GM19351 (cell line): ENCODE measurements around the gene RAD23B.

Experiments used
- ATAC-seq: cut with Tn5 transposase; IDR thresholded peaks from one replicate; pipeline ENCODE4 v1.9.1; 2021; ENCODE audit warnings: mild to moderate bottlenecking, moderate library complexity; ENCODE audit not compliant: unreplicated experiment

RAD23B gene

DNA sequence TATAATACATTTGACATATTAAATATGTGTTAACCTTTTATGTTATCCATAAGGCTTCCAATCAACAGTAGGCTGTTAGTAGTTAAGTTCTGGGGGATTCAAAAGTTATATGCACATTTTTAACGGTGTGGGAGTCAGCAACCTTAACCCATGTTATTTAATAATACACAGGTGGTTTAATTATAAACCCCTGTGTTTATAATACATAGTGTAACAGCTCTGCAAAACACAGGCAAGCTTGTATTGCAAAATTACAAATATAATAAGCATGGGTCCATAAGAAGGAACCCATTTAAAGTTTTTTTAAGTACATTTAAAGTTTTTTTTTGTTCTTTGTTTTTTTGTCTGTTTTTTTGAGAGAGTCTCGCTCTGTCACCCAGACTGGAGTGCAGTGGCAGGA is 14.5 kb upstream of the RAD23B start:
- ATAC-seq, result no peak

DNA sequence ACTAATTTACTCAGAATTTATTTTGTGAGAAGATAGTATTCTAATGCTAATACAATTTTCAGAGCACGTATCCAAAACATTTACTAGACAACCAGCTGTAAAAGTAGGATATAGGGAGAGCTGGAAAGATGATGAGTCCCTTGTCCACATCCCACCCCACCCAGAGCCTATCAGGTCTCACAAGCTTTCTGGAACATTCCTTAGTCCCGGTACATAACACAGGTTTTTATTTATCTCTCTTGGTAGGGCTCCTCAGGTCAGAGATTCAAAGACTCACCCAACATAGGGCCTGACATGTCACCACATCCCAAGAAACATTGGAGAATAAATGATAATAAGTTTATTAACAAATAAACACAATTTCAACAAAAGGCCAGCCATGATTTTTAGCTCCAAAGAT is 13.8 kb upstream of the RAD23B start:
- ATAC-seq, result no peak

DNA sequence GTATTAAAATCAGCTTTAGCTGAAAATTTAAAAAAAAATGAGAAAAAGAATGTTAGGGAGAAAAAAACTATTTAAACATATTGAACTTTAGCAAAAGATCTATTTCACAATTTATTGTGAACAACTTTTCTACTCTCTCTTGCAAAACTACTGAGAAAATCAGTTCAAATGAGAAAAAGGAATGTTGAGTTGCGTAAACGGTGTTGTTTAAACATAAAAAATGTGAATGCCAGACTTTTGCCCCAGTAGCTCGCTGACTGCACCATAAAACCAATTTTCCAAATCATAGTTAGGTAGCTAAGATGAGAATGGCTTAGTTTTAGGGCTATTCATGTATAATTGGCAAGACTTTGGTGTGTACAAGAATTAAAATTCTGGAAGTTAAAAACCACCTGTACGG is 13.4 kb upstream of the RAD23B start:
- ATAC-seq, result no peak

DNA sequence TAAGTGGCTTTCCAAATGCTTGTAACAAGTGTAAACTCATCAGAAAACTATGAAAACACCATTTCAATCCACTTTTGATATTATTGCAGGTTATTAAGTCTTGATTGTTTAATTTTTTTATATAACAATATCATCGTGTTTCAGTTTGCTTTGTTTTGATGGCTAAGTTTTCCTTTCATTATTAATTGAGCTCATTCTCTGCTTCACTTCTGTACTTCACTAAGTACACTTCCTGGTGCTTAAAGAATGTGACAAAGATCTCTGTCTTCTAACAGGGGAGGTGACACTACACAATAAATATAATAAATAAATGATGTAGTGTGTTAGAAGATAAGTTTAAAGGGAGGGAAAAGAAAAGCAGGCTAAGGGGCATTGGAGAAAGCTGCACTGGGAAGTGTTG is 13.0 kb upstream of the RAD23B start:
- ATAC-seq, result no peak

DNA sequence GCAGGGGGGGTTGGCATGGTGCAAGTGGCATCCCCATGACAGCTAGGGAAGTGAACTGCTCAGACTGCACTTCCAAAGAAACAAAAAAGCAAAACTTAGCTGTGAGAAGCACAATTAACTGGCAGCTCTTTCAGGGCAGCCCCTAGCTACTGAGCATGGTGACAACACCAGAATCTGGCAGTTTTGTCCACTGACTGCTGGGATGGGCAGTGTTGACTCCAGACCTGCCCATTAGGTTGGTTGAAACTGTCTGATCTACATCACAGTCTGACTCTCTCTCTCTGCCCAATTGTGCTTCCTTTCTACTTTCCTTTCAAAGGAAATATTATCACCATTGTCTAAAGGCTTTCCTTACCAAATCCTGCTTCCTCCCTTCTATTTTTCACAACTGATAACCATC is 12.5 kb upstream of the RAD23B start:
- ATAC-seq, result no peak

DNA sequence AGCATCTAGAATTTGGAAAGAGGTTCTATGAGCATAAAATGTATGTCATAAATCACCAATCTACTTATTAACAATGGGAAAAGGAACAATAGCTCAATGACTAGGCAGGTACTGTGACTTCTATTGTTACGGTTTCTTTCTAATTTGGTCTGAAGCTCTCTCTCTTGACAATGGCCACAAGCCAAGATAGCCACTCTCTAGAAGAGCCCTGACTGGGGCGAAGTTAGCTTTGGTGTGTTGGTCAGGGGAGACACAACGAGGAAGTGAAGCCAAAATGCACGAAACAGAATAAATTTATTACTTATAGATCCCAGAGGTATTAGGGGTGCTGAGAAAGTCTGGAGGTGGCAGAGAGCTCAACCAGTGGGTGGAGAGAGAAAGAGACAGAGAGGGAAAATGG is 9.4 kb upstream of the RAD23B start:
- ATAC-seq, result peak; percentile 33

DNA sequence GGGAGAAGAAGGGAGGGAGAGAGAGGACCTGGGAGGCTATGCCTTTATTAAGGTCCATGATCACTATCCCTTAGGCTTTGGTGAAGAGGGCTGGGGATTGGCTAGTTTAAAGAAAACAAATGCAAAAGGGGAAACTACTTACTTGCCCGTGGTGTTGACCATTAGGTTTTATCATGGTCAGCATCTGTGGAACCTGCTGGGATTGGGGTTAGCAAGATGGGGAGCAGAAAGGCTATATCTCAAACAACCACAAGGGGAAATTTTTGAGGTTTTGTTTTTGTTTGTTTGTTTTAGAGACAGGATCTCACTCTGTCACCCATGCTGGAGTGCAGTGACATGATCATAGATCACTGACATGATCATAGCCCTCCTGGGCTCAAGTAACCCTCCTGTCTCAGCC is 9.0 kb upstream of the RAD23B start:
- peak; percentile 72 for ATAC-seq

DNA sequence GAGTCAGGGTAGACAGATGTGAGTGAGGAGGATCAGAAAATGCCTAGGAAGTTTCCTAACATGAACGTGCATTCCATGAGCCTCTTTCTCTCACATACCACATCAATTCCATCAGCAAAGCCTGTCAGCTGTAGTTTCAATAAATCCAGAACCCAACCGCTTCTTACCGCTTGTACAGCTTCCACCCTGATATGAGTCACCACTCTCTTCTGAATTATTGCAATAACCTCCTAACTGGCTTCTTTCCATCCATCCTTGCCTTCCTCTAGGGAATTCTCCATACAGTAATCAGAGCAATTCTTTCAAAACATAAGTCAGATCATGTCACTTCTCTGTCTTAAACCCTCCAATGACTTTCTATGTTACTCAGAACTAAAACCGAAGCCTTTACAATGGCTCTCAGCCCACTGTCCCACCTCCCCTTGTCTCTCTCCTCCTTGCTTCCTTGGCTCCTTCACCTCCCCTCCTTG is 8.1 kb upstream of the RAD23B start:
- no peak for ATAC-seq

DNA sequence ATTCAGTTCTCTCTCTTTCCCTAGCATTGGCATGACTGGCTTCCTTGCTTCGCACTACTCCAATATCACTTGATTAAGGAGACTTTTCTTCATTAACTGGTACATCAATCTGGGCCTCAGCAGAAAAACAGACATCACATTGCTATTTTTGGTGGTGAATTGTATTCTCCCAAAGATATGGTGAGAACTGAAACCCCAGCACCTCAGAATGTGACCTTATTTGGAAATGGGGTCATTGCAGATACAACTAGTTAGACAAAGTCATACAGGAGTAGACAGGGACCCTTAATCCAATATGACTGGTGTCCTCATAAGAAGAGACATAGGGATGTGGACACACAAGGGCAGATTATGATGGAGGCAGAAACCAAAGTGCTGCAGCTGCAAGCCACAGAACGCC is 7.5 kb upstream of the RAD23B start:
- no peak for ATAC-seq

DNA sequence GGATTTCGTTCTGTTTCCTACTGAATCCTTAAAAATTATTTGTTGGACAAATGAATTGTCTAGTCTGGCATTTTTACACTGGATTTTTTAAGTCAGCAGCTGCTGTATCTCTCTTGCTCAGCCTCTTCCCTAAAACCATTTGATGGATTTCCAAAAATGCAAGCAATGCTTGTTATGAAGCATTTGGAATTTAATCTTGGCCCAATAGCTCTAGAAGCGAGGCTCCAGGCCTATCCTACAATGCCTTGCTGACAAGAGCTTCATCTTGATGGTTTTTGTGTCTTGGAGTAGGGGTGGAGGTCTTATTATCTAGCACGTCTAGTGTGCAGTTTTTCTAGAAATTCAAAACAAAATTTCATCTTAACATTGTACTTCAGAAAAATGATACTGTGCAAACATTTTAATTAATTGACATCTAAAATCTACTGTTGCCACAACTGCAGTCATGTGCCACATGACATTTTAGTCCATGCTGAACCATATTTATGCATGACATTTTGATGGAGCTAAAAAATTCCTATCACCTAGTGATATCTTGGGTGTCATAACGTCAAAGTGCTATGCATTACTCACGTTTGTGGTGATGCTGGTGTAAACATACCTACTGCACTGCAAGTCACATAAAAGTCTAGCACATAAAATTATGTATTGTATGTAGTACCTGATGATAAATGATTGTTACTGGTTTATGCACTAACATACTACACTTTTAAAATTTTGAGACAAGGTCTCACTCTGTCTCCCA is 5.9 kb upstream of the RAD23B start:
- ATAC-seq, result no peak

DNA sequence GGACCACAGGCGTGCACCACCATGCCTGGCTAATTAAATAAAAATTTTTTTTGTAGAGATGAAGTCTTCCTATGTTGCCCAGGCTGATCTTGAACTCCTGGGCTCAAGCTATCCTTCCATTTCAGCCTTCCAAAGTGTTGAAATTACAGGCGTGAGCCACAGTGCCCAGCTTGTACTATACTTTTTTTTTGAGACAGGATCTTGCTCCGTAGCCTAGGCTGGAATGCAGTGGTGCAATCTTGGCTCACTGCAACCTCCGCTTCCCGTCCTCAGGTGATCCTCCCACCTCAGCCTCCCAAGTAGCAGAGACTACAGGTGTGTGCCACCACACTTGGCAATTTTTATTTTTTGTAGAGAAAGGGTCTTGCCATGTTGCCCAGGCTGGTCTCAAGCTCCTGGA is 5.3 kb upstream of the RAD23B start:
- ATAC-seq, result no peak

DNA sequence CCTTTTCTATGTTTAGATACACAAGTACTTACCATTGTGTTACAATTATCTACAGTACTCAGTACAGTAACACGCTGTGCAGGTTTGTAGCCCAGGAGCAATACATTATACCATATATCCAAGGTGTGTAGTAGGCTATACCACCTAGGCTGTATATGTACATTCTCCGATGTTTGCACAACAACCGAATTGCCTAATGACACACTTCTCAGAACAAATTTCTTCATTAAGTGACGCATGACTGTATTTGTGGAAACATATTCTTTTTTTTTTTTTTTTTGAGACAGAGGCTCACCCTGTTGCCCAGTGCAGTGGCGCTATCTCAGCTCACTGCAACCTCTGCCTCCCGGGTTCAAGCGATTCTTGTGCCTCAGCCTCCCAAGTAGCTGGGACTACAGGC is 4.0 kb upstream of the RAD23B start:
- no peak for ATAC-seq

DNA sequence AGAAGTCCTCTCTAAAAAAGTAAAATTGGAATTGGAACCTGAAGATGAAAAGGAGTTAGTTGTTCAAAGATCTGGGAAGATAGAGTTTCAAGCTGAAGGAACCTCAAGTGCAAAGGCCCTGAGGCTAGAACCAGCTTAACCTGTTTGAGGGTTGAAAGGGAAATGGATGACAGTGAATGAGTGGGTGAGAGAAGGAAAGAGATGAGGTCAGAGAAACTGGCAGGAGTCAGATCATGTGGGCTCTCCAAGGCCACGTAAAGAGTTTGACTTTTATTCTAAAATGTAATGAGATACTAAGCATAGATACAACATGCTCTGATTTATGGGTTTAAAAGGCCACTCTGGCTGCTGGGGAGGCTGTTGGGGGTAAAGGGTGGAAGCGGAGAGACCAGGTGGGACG is 2.5 kb upstream of the RAD23B start:
- no peak for ATAC-seq

DNA sequence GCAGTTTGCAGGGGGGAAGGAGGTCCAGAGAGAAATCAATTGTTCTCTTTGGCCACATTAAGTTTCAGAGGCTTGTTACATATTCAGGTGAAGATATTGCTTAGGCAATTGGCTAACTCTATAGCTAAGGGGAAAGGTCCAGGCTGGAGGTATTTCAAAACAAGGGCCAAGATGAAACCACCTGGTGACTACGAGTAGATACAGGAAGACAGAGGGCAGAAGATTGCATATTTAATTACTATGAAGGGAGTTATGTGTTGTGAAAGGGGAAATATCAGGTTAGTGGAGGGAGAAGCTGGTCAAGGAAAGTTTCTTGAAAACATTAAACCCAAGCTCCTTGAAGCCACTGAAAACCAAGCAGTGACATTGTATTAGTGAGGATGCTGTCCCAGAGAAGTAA is 1.9 kb upstream of the RAD23B start:
- no peak for ATAC-seq

DNA sequence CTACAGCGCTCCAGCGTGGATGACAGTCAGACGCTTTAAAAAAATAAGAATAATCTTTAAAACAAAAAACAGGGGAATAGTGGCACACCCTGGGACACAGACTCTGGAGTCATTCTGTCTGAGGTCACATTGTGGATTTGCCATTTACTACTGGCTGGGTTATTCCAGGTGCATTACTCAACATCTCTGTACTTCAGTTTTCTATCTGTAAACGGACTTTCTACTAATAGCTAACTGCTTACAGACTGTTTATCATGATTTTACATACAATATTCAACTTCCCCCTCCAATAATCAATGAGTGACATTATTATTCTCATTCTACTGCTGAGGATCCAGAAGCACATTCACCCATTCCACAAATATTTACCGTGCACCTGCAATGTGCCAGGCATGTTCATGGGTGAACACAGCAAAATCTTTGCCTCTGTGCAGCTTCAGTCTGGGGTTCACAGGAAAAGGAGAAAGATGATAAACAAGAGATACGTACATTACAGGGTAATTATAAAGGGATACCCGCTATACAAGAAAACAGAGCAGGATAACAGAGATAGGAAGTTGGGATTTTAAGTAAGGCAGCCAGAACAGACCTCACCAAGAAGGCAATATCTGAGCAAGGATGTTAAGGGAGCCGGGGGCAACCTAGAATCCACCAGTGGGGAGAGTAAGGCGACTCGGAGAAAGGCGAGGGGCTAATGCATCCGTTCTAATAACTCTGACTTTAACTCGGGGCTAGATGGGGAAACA is 984 bp upstream of the RAD23B start:
- ATAC-seq, result no peak

DNA sequence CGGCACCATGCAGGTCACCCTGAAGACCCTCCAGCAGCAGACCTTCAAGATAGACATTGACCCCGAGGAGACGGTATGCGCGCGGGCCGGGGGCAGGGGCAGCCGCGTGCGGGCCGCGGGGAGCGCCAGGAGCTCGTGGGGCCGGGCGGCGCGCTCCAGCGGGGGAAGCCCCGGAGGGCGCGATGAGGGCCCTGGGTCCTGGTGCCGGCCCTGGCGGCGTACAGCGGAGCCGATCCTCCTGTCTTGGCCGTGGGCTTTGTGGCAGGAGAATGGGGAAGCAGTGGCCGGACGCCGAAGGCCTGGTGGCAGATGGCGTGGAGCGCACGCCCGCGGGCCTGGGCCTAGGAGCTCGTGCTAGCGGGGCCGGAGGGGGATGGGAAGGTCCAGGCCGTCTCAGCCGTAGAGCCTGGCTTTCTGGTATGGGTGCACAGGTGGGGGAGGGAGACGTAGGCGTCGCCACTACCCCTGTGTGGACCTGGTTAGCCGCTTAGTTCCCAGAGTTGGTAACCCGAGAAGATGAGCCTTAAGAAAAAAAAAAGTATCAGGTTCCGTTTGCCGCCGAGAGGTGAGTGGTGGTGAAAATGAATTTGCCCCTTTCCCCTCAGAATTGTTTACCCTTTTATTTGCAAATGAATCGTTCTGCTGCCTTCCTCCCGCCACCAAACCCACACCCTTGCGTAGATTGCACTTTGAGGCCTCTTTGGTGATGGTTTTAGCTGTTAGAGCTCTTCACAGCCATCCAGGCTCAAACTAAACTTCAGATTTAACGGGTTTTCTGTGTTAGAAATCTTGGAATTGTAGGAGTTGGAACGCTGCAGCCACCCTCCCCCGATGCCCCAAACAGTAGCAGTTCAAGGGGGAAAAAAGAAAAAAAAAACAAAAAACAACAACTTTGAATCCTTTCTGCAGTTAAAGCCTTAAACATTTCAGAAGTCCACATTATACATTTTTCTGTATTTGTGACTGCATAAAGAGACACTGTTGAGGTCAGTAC is 841 bp downstream of the RAD23B start:
- ATAC-seq, result peak; percentile 46

DNA sequence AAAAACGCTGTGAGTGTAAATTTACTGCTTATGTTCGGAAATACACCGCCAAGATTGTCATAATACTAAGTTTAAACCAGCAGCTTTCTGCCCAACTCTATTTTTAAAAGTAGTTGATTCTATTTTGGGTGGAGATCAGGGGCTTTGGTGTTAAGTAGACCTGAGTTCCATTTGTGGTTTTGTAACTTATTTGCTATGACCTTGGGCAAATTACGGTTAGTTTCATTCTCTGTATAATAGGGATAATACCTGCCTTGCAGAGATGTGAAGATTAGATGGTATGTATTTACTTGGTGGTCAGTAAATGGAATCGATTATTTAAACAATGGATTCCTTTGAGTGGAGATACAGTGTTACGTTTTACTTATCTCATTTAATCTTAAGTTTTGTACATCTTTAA is 1.6 kb downstream of the RAD23B start:
- no peak for ATAC-seq

DNA sequence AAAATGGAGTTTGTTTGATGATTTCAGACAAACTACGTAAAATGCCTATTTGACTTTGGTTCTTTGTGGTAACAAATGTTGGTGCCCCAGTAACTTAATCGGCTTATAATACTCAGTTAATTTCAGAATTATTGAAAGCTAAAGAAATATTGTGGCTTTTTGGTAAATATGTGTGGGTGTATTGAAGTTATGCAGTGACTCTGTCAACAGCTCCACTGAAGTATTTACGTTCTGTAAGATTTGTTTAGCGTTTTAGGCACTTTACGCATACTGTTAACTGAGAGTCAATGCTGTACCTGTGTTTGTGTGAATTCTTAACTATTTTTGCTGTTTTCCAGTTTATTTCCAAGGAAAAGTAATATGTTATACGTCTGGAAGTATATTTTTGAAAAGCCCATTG is 2.2 kb downstream of the RAD23B start:
- no peak for ATAC-seq

DNA sequence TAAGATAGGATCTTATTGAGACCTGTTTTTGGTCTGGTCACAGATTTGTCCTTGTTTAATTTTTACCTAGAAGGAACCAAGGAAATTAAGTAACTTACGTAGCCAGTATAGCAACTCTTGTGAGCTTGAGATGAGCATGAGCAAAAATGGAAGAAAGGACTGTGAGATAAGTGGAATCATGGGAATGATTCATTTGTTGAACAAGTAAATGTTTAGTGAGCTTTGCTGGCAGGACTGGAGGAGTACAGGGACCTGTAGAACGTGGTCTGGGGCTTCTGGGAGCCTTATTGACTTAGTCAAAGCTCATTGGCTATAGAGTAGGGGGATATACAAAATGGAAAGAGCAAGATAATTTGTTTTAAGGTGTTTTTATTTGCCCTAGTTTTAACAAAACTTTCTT is 3.0 kb downstream of the RAD23B start:
- no peak for ATAC-seq

DNA sequence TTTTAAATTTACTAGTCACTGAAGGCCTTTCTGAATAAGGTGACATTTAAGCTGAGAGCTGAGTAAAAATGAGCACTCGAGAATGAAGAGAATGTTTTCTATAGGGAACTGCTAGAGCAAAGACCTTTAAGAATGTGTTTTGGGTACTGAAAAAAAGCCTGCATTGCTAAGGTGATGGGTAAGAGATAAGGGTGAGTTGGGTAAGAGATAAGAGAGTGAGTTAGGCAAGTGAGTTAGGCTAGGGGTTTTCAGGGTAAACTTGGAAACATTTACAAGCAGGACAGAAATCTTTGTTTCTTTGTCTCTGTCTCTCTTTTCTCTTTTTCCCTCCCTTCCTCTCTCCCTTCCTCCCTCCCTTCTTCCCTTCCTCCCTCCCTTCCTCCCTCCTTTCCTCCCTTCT is 5.6 kb downstream of the RAD23B start:
- ATAC-seq, result no peak

DNA sequence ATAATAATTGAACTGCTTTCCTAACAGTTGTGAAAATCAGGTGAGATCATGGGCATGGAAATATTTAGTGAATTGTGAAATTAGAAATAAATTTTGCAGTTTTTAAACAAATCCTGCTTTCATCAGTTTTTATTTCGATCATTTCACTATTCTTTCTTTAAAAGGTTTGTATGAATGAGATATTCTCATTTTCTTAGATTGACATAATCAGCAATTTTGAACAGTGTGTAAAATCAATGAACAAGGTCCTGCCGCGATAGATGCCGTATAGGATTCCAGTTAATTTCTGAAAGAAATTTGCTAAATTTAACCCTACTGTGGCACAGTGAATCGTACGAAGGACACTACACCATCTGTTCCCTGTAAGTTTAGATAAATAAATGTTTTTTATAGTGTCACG is 7.5 kb downstream of the RAD23B start:
- ATAC-seq, result no peak
